Measurements from ENCODE around the gene FTO. TPM values are rescaled to one million over a fixed set of nuclear protein-coding genes. Genes with fewer than 3 reads are reported as not detected.

The FTO gene
- total RNA-seq, 1 donor: 45.2 TPM

GRCh38 chr16:54201200-54201599 lies 497.2 kb downstream of the FTO start:
- no peaks in the 10 kb centered on the region for H3K9me3 ChIP-seq (ENCODE audit: low read depth, low read length)
- no peaks in the 10 kb centered on the region for H3K27me3 ChIP-seq (ENCODE audit: insufficient read depth, low read length)
- no peaks in the 10 kb centered on the region for H3K4me1 ChIP-seq (ENCODE audit: insufficient read depth, low read length)
- no peak overlapping the region for H3K4me3 ChIP-seq (ENCODE audit: low read length)

Other genes starting within 250 kb of the FTO start
- 42.3 TPM for gene AKTIP, start 200.9 kb upstream of the FTO start, total RNA-seq
- gene RPGRIP1L, start 297 bp upstream of the FTO start, total RNA-seq: 0.84 TPM